Colonic mucosa (tissue), 4 donors: ENCODE results near the gene OR52N4. TPM values are rescaled to one million over a fixed set of nuclear protein-coding genes. Genes with fewer than 3 reads are reported as not detected.

Experiments used
- DNase-seq: peaks from one replicate; pipeline ENCODE4 v3.0.0-alpha.2; 2020
- H3K27ac ChIP-seq: fragments of 200-600 bp; one replicate; pipeline ENCODE4 v1.8.0; 2021
- H3K27me3 ChIP-seq: fragments of 200-600 bp; one replicate; pipeline ENCODE4 v1.8.0; 2021
- H3K36me3 ChIP-seq: fragments of 200-600 bp; one replicate; pipeline ENCODE4 v1.8.0; 2021
- H3K4me1 ChIP-seq: fragments of 200-600 bp; one replicate; pipeline ENCODE4 v1.8.0; 2021; ENCODE audit warnings: mild to moderate bottlenecking
- H3K4me3 ChIP-seq: fragments of 200-600 bp; one replicate; pipeline ENCODE4 v1.8.0; 2021
- H3K9ac ChIP-seq, 2 donors: one replicate each; pipeline ENCODE4 v1.7.0; 2013; ENCODE audit warnings: control low read depth in 2 of 2, low read depth in 2 of 2, low read length in 2 of 2
- H3K9me3 ChIP-seq: fragments of 200-600 bp; one replicate; pipeline ENCODE4 v1.8.0; 2021
- intact Hi-C: fragments of 100-400 bp; cut with DNase I; formaldehyde crosslinking; loops from one replicate; pipeline ENCODE4 v1.14.1; 2022
- total RNA-seq, 2 donors: library from RNA; stranded (reverse); fragmentation: NEBNext Ultra II Directional in 1 of 2; extraction: Animal tissue kit (Norgen Biotek cat#: 25700) in 1 of 2; gene quantifications; one replicate each; pipeline ENCODE4 v1.2.1, GENCODE V29; 2021
- TF ChIP-seq, protein P1 (sequence below): fragments of 200-600 bp; IDR thresholded peaks from one replicate; pipeline ENCODE4 v1.8.0; 2022; ENCODE audit warnings: antibody characterized with exemption, mild to moderate bottlenecking
- donor health status: healthy.
- donor health status: DM: no; HTN: no; CAD: no.
- donor health status: DM: no; HTN: no; CAD: no.

OR52N4 gene
- total RNA-seq, 2 donors from 2014 or later: not detected

DNA sequence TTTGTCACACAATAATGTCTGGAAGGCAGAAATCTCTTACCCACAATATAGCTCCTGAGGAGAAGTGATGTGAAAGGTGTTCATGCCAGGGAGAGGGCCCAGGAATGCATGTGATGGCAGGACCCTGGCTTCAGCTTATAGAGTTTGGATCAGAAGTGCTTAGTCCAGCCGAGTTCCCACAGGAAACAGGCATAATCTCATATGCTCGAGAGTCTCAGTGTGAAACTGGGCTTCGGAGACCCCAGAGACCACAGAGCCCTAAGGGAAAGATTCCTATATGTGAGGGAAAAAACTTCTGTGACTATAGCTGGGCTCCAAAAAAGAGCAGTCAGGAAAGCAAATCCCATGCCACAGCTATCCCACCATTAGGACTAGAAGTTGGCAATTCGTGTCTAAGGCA is 29.2 kb downstream of the OR52N4 start, which contains the start of gene OR52N5:
TSS of gene OR52N5 (minus strand) at position 101 of the 400 bp plus-strand sequence. CDS start 4,721 bp downstream, outside the sequence.
- TF ChIP-seq, protein P1, sequence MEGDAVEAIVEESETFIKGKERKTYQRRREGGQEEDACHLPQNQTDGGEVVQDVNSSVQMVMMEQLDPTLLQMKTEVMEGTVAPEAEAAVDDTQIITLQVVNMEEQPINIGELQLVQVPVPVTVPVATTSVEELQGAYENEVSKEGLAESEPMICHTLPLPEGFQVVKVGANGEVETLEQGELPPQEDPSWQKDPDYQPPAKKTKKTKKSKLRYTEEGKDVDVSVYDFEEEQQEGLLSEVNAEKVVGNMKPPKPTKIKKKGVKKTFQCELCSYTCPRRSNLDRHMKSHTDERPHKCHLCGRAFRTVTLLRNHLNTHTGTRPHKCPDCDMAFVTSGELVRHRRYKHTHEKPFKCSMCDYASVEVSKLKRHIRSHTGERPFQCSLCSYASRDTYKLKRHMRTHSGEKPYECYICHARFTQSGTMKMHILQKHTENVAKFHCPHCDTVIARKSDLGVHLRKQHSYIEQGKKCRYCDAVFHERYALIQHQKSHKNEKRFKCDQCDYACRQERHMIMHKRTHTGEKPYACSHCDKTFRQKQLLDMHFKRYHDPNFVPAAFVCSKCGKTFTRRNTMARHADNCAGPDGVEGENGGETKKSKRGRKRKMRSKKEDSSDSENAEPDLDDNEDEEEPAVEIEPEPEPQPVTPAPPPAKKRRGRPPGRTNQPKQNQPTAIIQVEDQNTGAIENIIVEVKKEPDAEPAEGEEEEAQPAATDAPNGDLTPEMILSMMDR: no peak
- Histone ChIP-seq H3K4me1 (no peaks in the 10 kb centered on the region), H3K9ac (no peak within 1 kb of the TSS), H3K9me3 (no peaks in the 10 kb centered on the region), H3K4me3 (no peak within 1 kb of the TSS), H3K27ac (no peak within 1 kb of the TSS), H3K27me3 (no peaks in the 10 kb centered on the region), H3K36me3 (no peaks in the 10 kb centered on the region)
- no peak for DNase-seq
- intact Hi-C loops: no loop called here

- no peak for DNase-seq
Observed at GRCh38 chr11:5791165-5791564, 37.1 kb downstream of the OR52N4 start, which contains the start of gene OR52N1. TSS of gene OR52N1 (minus strand) at chr11:5791265. CDS start at chr11:5788816, 2,449 bp downstream.

GRCh38 chr11:5796541-5796940 is 42.5 kb downstream of the OR52N4 start:
- no peak overlapping the region for H3K27ac ChIP-seq
- DNase-seq: no peak
- no peak overlapping the region for H3K4me3 ChIP-seq
- no peaks in the 10 kb centered on the region for H3K27me3 ChIP-seq
- TF ChIP-seq, protein P1: no peak
- H3K9me3 ChIP-seq: no peaks in the 10 kb centered on the region
- H3K4me1 ChIP-seq: no peaks in the 10 kb centered on the region
- no peak overlapping the region for H3K9ac ChIP-seq
- no peaks in the 10 kb centered on the region for H3K36me3 ChIP-seq
- intact Hi-C loops: no loop called here

More at GRCh38 chr11:5791165-5791564, 37.1 kb downstream of the OR52N4 start, which contains the start of gene OR52N1:
- Histone ChIP-seq H3K4me1 (no peaks in the 10 kb centered on the region), H3K27ac (no peak within 1 kb of the TSS), H3K9me3 (no peaks in the 10 kb centered on the region), H3K9ac (no peak within 1 kb of the TSS), H3K36me3 (no peaks in the 10 kb centered on the region), H3K27me3 (no peaks in the 10 kb centered on the region), H3K4me3 (no peak within 1 kb of the TSS)
- intact Hi-C loops: no loop called here
- TF ChIP-seq, protein P1: no peak

- H3K27me3 ChIP-seq: no peaks in the 10 kb centered on the region
- intact Hi-C loops: loop anchor here (10.0 kb wide), 1 partner anchor 1169 kb away; the partner anchor contains the start of gene OR51D1
- H3K4me3 ChIP-seq: no peak overlapping the region
- TF ChIP-seq, protein P1: no peak
- DNase-seq: no peak
- no peaks in the 10 kb centered on the region for H3K4me1 ChIP-seq
- no peaks in the 10 kb centered on the region for H3K36me3 ChIP-seq
- no peaks in the 10 kb centered on the region for H3K9me3 ChIP-seq
- H3K9ac ChIP-seq: no peak overlapping the region
- no peak overlapping the region for H3K27ac ChIP-seq
Observed at GRCh38 chr11:5803982-5804381, 49.9 kb downstream of the OR52N4 start.

Other genes with a start within 250 kb of the OR52N4 start
- gene UBQLN3, start 244.3 kb upstream of the OR52N4 start, total RNA-seq: not detected
- under 1 TPM in 1 of 2 donors, not detected in 1; 0.22 TPM for gene UBQLNL, start 237.5 kb upstream of the OR52N4 start, total RNA-seq
- gene OR52H1, start 205.7 kb upstream of the OR52N4 start, total RNA-seq: not detected
- not detected for gene OR52B6, start 173.4 kb upstream of the OR52N4 start, total RNA-seq
- under 1 TPM; 0.35 to 0.82 TPM for gene TRIM6, start 157.6 kb upstream of the OR52N4 start, total RNA-seq
- gene TRIM34, start 129.2 kb upstream of the OR52N4 start, total RNA-seq: 1 to 10 TPM; 6.2 to 7.8 TPM
- 10 to 100 TPM; 21.4 to 23.3 TPM for gene TRIM5, start 69.2 kb upstream of the OR52N4 start, total RNA-seq
- 10 to 100 TPM; 16.6 to 17.7 TPM for gene TRIM22, start 64.5 kb upstream of the OR52N4 start, total RNA-seq
- gene OR56B1, start 17.8 kb upstream of the OR52N4 start, total RNA-seq: not detected
- not detected for gene OR52N5, start 29.1 kb downstream of the OR52N4 start, total RNA-seq
- not detected for gene OR52N1, start 37.0 kb downstream of the OR52N4 start, total RNA-seq
- not detected for gene OR52N2, start 54.7 kb downstream of the OR52N4 start, total RNA-seq
- not detected for gene OR52E6, start 87.7 kb downstream of the OR52N4 start, total RNA-seq
- not detected for gene OR52E8, start 103.4 kb downstream of the OR52N4 start, total RNA-seq
- gene OR52E4, start 126.4 kb downstream of the OR52N4 start, total RNA-seq: not detected
- not detected for gene OR52E5, start 139.0 kb downstream of the OR52N4 start, total RNA-seq
- gene OR56A3, start 188.0 kb downstream of the OR52N4 start, total RNA-seq: not detected
- gene OR56A5, start 214.3 kb downstream of the OR52N4 start, total RNA-seq: not detected
- not detected for gene OR52L1, start 232.7 kb downstream of the OR52N4 start, total RNA-seq